Vagina (tissue), 2 donors: Measurements from ENCODE around the gene IL3RA. TPM values are rescaled to one million over a fixed set of nuclear protein-coding genes. Genes with fewer than 3 reads are reported as not detected.
"Not testable (repeated sequence)": the region's sequence is repeated elsewhere in the genome, so short reads cannot be mapped to it uniquely, and the experiment has no call there.

Experiments
- DNase-seq, 2 donors: peaks; one replicate each; pipeline ENCODE4 v3.0.0-alpha.2; 2017; ENCODE audit errors: extremely low spot score in 2 of 2
- H3K27ac ChIP-seq: fragments of 200-600 bp; sonication (generic); one replicate; pipeline ENCODE4 v1.5.1; 2019
- H3K27me3 ChIP-seq: fragments of 200-600 bp; sonication (generic); one replicate; pipeline ENCODE4 v1.5.1; 2019
- H3K36me3 ChIP-seq, 2 donors: fragments of 200-600 bp; sonication (generic); one replicate each; pipeline ENCODE4 v1.5.1; 2017 to 2019
- H3K4me1 ChIP-seq: fragments of 200-600 bp; sonication (generic); one replicate; pipeline ENCODE4 v1.5.1; 2019
- H3K4me3 ChIP-seq, 2 donors: fragments of 200-600 bp; sonication (generic); 1 replicate in 1 of 2; 2 replicates in 1 of 2; pipeline ENCODE4 v1.5.1; 2016 to 2019
- H3K9me3 ChIP-seq: fragments of 200-600 bp; sonication (generic); one replicate; pipeline ENCODE4 v1.5.1; 2019
- CTCF ChIP-seq, 3 experiments: fragments of 450-650 bp in 2 of 3; fragments of 200-600 bp in 1 of 3; sonication (generic) in 1 of 3; IDR thresholded peaks; one replicate each; pipeline ENCODE4 v1.5.1; 2017 to 2019; ENCODE audit warnings: antibody characterized with exemption in 3 of 3, mild to moderate bottlenecking in 2 of 3, moderate library complexity in 2 of 3
- POLR2A ChIP-seq, 2 donors: fragments of 450-650 bp; IDR thresholded peaks; one replicate each; pipeline ENCODE4 v1.6.1; 2017; ENCODE audit warnings: antibody characterized with exemption in 2 of 2, mild to moderate bottlenecking in 2 of 2, moderate library complexity in 2 of 2
- POLR2AphosphoS5 ChIP-seq, 2 donors: sonication (generic); formaldehyde crosslinking; IDR thresholded peaks; one replicate each; pipeline ENCODE4 v1.9.0; 2017; ENCODE audit warnings: antibody characterized with exemption in 2 of 2, mild to moderate bottlenecking in 2 of 2, low read depth in 1 of 2; ENCODE audit not compliant: insufficient read depth in 1 of 2
- intact Hi-C: fragments of 100-400 bp; cut with DNase I; formaldehyde crosslinking; loops from one replicate; pipeline ENCODE4 v1.15.1; 2023
- total RNA-seq: library from RNA; depleted of rRNA; stranded (reverse); fragments of >200 nt; gene quantifications from one replicate; pipeline ENCODE4 v1.2.3, GENCODE V29; 2016

IL3RA gene
- total RNA-seq, 1 donor from 2014 or later = 7.9 TPM

GRCh38 chrX:1307626-1308340, 28.8 kb upstream of the IL3RA start:
- intact Hi-C loops = no loop called here
- no peak for DNase-seq
- Histone ChIP-seq H3K9me3 (no peaks in the 10 kb centered on the region), H3K27me3 (no peaks in the 10 kb centered on the region), H3K4me1 (no peaks in the 10 kb centered on the region), H3K4me3 (no peak overlapping the region), H3K27ac (no peak overlapping the region), H3K36me3 (no peaks in the 10 kb centered on the region)
- no peak for TF ChIP-seq POLR2A (IDR thresholded peaks at IDR 0.05)
- no peak for TF ChIP-seq POLR2AphosphoS5 (IDR thresholded peaks at IDR 0.05; ENCODE audit: insufficient read depth in 1 of 2, low read depth in 1 of 2)
- TF ChIP-seq CTCF (IDR thresholded peaks at IDR 0.05) = no peak

GRCh38 chrX:1308476-1308875, 28.1 kb upstream of the IL3RA start:
- DNase-seq = no peak
- no peaks in the 10 kb centered on the region for H3K4me1 ChIP-seq
- H3K27ac ChIP-seq = no peak overlapping the region
- no peak for TF ChIP-seq POLR2AphosphoS5 (IDR thresholded peaks at IDR 0.05; ENCODE audit: insufficient read depth in 1 of 2, low read depth in 1 of 2)
- no peak for TF ChIP-seq POLR2A (IDR thresholded peaks at IDR 0.05)
- TF ChIP-seq CTCF (IDR thresholded peaks at IDR 0.05) = no peak
- no peaks in the 10 kb centered on the region for H3K9me3 ChIP-seq
- intact Hi-C loops = no loop called here
- H3K27me3 ChIP-seq = no peaks in the 10 kb centered on the region
- H3K36me3 ChIP-seq = no peaks in the 10 kb centered on the region
- H3K4me3 ChIP-seq = no peak overlapping the region

GRCh38 chrX:1308917-1309316, 27.7 kb upstream of the IL3RA start:
- H3K36me3 ChIP-seq, H3K9me3 ChIP-seq, H3K27me3 ChIP-seq, intact Hi-C loops, H3K4me1 ChIP-seq, H3K27ac ChIP-seq, H3K4me3 ChIP-seq, DNase-seq: not testable (repeated sequence)

DNA sequence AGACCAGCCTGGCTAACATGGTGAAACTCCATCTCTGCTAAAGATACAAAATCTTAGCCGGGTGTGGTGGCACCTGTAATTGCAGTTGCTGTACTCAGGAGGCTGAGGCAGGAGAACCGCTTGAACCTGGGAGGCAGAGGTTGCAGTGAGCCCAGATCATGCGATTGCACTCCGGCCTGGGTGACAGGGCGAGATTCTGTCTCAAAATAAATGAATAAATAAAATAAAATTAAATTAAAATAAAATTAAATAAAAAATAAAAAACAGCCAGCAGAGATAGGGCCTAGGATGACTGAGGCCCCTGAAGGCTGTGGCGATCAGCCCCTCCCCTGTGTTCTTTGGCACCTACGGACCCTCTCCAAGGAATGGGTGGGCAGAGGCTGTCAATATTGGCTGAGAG, 22.8 kb upstream of the IL3RA start:
- no peak overlapping the region for H3K27ac ChIP-seq
- intact Hi-C loops = no loop called here
- no peaks in the 10 kb centered on the region for H3K27me3 ChIP-seq
- no peak for DNase-seq
- no peaks in the 10 kb centered on the region for H3K36me3 ChIP-seq
- no peaks in the 10 kb centered on the region for H3K9me3 ChIP-seq
- no peaks in the 10 kb centered on the region for H3K4me1 ChIP-seq
- TF ChIP-seq CTCF (IDR thresholded peaks at IDR 0.05) = no peak
- no peak for TF ChIP-seq POLR2AphosphoS5 (IDR thresholded peaks at IDR 0.05; ENCODE audit: insufficient read depth in 1 of 2, low read depth in 1 of 2)
- no peak for TF ChIP-seq POLR2A (IDR thresholded peaks at IDR 0.05)
- no peak overlapping the region for H3K4me3 ChIP-seq

DNA sequence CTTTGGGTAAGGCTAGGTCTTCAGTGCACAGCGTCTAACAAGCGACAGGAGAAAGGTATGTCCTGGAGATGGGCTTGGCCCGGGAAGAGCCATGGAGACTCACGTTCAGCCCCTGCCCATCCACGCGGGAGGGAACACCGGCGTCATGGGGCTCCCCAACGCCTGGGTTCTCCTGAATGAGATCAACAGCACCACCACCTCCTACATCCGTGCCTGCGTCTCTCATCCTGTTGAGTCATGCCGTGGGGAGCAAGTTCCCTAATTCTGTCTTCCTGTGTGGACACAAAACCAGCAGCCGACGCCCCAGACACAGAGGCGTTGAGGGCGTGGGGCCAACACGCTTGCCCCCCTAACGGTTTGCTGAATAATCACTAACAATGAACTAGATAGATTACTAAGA, 20.1 kb upstream of the IL3RA start:
- Histone ChIP-seq H3K27ac (no peak overlapping the region), H3K4me3 (no peak overlapping the region), H3K4me1 (no peaks in the 10 kb centered on the region), H3K36me3 (no peaks in the 10 kb centered on the region), H3K27me3 (no peaks in the 10 kb centered on the region), H3K9me3 (no peaks in the 10 kb centered on the region)
- peak in 1 of 2 donors; percentile 29 for TF ChIP-seq POLR2AphosphoS5 (IDR thresholded peaks at IDR 0.05; ENCODE audit: insufficient read depth in 1 of 2, low read depth in 1 of 2)
- TF ChIP-seq POLR2A (IDR thresholded peaks at IDR 0.05) = no peak
- intact Hi-C loops = no loop called here
- no peak for DNase-seq

DNA sequence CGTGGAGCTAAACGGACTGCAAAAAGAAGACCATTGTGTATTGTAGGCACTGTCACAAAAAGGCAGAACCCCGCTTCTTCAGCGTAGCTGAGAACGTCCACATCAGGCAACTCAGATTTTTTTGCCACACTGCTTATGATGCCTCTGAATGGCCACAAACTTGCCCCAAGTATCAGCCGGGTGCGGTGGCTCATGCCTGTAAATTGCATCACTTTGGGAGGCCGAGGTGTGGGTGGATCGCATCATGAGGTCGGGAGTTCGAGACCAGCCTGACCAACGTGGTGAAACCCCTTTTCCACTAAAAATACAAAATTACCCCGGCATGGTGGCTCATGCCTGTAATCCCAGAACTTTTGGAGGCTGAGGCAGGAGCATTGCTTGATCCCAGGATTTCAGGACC, 14.9 kb upstream of the IL3RA start:
- TF ChIP-seq POLR2A (IDR thresholded peaks at IDR 0.05) = no peak
- no peak for TF ChIP-seq POLR2AphosphoS5 (IDR thresholded peaks at IDR 0.05; ENCODE audit: insufficient read depth in 1 of 2, low read depth in 1 of 2)
- TF ChIP-seq CTCF (IDR thresholded peaks at IDR 0.05) = no peak
- no peak for DNase-seq
- H3K27me3 ChIP-seq = no peaks in the 10 kb centered on the region
- no peaks in the 10 kb centered on the region for H3K4me1 ChIP-seq
- intact Hi-C loops = no loop called here
- no peak overlapping the region for H3K4me3 ChIP-seq
- H3K9me3 ChIP-seq = no peaks in the 10 kb centered on the region
- H3K36me3 ChIP-seq = no peaks in the 10 kb centered on the region
- H3K27ac ChIP-seq = no peak overlapping the region
